Measurements from ENCODE around the gene TMEM106C.
A peak's percentile ranks its signal among the peaks of the same experiment; 100 is the strongest.

Gene TMEM106C

GRCh38 chr12:47986291-47986660 lies 22.9 kb downstream of the TMEM106C start:
- Histone ChIP-seq H3K79me1 (ENCODE audit: low read length) (peaks cover 19% of the 10 kb centered on the region), H2AK5ac (ENCODE audit: low read length) (no peak overlapping the region), H3K4me2 (ENCODE audit: low read length) (no peak overlapping the region), H3K27ac (ENCODE audit: low read depth, low read length) (no peak overlapping the region), H2BK5ac (ENCODE audit: low read depth, low read length, poor library complexity) (peak overlapping the region; percentile 9), H3K27me3 (ENCODE audit: insufficient read depth, low read length) (no peaks in the 10 kb centered on the region), H3K14ac (ENCODE audit: low read length) (no peak overlapping the region), H4K12ac (ENCODE audit: low read depth, low read length) (no peak overlapping the region), H3K9me3 (ENCODE audit: insufficient read depth, low read depth, low read length) (peaks cover 6% of the 10 kb centered on the region), H2BK120ac (ENCODE audit: insufficient read depth, low read length, poor library complexity) (no peak overlapping the region), H3K9ac (ENCODE audit: low read length) (no peak overlapping the region), H3K36me3 (ENCODE audit: control insufficient read depth in 1 of 2, insufficient read depth in 2 of 2, low read length in 2 of 2) (peaks cover 68 to 75% of the 10 kb centered on the region in 2 experiments), H2BK12ac (ENCODE audit: low read length) (peak overlapping the region; percentile 32), H3K18ac (ENCODE audit: low read length) (no peak overlapping the region), H3K79me2 (ENCODE audit: control insufficient read depth, insufficient read depth, low read length, poor library complexity) (peaks cover 2% of the 10 kb centered on the region), H4K91ac (ENCODE audit: low read depth, low read length) (peak overlapping the region; percentile 13), H2AFZ (ENCODE audit: insufficient read depth, low read length, poor library complexity) (no peak overlapping the region), H3K23ac (ENCODE audit: low read length) (no peak overlapping the region), H3K4ac (ENCODE audit: low read depth, low read length) (no peak overlapping the region), H4K8ac (ENCODE audit: low read depth, low read length) (no peak overlapping the region), H3K4me1 (ENCODE audit: control insufficient read depth in 1 of 2, insufficient read depth in 2 of 2, low read length in 2 of 2) (peaks cover 18 to 23% of the 10 kb centered on the region in 2 experiments), H3K4me3 (ENCODE audit: low read depth, low read length) (no peak overlapping the region)
- no CpG with 5 or more reads among the region's 8 CpGs for WGBS (ENCODE audit: extremely low coverage, insufficient coverage, insufficient read length)
- DNase-seq, result no peak

- WGBS (ENCODE audit: extremely low coverage, insufficient coverage, insufficient read length), result no CpG with 5 or more reads among the region's 5 CpGs
- H3K27ac ChIP-seq (ENCODE audit: low read depth, low read length), result no peak overlapping the region
- H3K79me1 ChIP-seq (ENCODE audit: low read length), result peaks cover 19% of the 10 kb centered on the region
- peaks cover 6% of the 10 kb centered on the region for H3K9me3 ChIP-seq (ENCODE audit: insufficient read depth, low read depth, low read length)
- H2BK12ac ChIP-seq (ENCODE audit: low read length), result peak overlapping the region; percentile 34
- H3K23ac ChIP-seq (ENCODE audit: low read length), result no peak overlapping the region
- peak overlapping the region; percentile 1 for H2AK5ac ChIP-seq (ENCODE audit: low read length)
- no peak overlapping the region for H2BK120ac ChIP-seq (ENCODE audit: insufficient read depth, low read length, poor library complexity)
- H4K8ac ChIP-seq (ENCODE audit: low read depth, low read length), result no peak overlapping the region
- peaks cover 20 to 23% of the 10 kb centered on the region in 2 experiments for H3K4me1 ChIP-seq (ENCODE audit: control insufficient read depth in 1 of 2, insufficient read depth in 2 of 2, low read length in 2 of 2)
- H3K4ac ChIP-seq (ENCODE audit: low read depth, low read length), result no peak overlapping the region
- H4K91ac ChIP-seq (ENCODE audit: low read depth, low read length), result peak overlapping the region; percentile 52
- peak overlapping the region; percentile 9 for H2BK5ac ChIP-seq (ENCODE audit: low read depth, low read length, poor library complexity)
- H3K4me2 ChIP-seq (ENCODE audit: low read length), result no peak overlapping the region
- peaks cover 2% of the 10 kb centered on the region for H3K79me2 ChIP-seq (ENCODE audit: control insufficient read depth, insufficient read depth, low read length, poor library complexity)
- peak overlapping the region; percentile 1 for H3K14ac ChIP-seq (ENCODE audit: low read length)
- H3K9ac ChIP-seq (ENCODE audit: low read length), result no peak overlapping the region
- no peak overlapping the region for H3K4me3 ChIP-seq (ENCODE audit: low read depth, low read length)
- no peak overlapping the region for H4K12ac ChIP-seq (ENCODE audit: low read depth, low read length)
- H3K27me3 ChIP-seq (ENCODE audit: insufficient read depth, low read length), result no peaks in the 10 kb centered on the region
- H3K36me3 ChIP-seq (ENCODE audit: control insufficient read depth in 1 of 2, insufficient read depth in 2 of 2, low read length in 2 of 2), result peaks cover 67 to 73% of the 10 kb centered on the region in 2 experiments
- no peak overlapping the region for H3K18ac ChIP-seq (ENCODE audit: low read length)
- H2AFZ ChIP-seq (ENCODE audit: insufficient read depth, low read length, poor library complexity), result no peak overlapping the region
- DNase-seq, result no peak
These were observed 23.4 kb downstream of the TMEM106C start for GRCh38 chr12:47986832-47987231.

- no CpG with 5 or more reads among the region's 14 CpGs for WGBS (ENCODE audit: extremely low coverage, insufficient coverage, insufficient read length)
- Histone ChIP-seq H4K91ac (ENCODE audit: low read depth, low read length) (peak overlapping the region; percentile 52), H3K4ac (ENCODE audit: low read depth, low read length) (no peak overlapping the region), H3K4me1 (ENCODE audit: control insufficient read depth in 1 of 2, insufficient read depth in 2 of 2, low read length in 2 of 2) (peaks cover 20 to 23% of the 10 kb centered on the region in 2 experiments), H3K27me3 (ENCODE audit: insufficient read depth, low read length) (no peaks in the 10 kb centered on the region), H3K79me2 (ENCODE audit: control insufficient read depth, insufficient read depth, low read length, poor library complexity) (peaks cover 2% of the 10 kb centered on the region), H3K4me2 (ENCODE audit: low read length) (no peak overlapping the region), H2BK12ac (ENCODE audit: low read length) (peak overlapping the region; percentile 34), H2AK5ac (ENCODE audit: low read length) (peak overlapping the region; percentile 8), H3K9me3 (ENCODE audit: insufficient read depth, low read depth, low read length) (peaks cover 6% of the 10 kb centered on the region), H3K23ac (ENCODE audit: low read length) (no peak overlapping the region), H2BK120ac (ENCODE audit: insufficient read depth, low read length, poor library complexity) (peak overlapping the region; percentile 27), H4K12ac (ENCODE audit: low read depth, low read length) (no peak overlapping the region), H3K36me3 (ENCODE audit: control insufficient read depth in 1 of 2, insufficient read depth in 2 of 2, low read length in 2 of 2) (peaks cover 62 to 66% of the 10 kb centered on the region in 2 experiments), H3K14ac (ENCODE audit: low read length) (peak overlapping the region; percentile 18), H3K9ac (ENCODE audit: low read length) (no peak overlapping the region), H2AFZ (ENCODE audit: insufficient read depth, low read length, poor library complexity) (no peak overlapping the region), H2BK5ac (ENCODE audit: low read depth, low read length, poor library complexity) (peak overlapping the region; percentile 60), H3K27ac (ENCODE audit: low read depth, low read length) (peak overlapping the region; percentile 73), H3K18ac (ENCODE audit: low read length) (peak overlapping the region; percentile 80), H3K79me1 (ENCODE audit: low read length) (peaks cover 19% of the 10 kb centered on the region), H4K8ac (ENCODE audit: low read depth, low read length) (peak overlapping the region; percentile 1), H3K4me3 (ENCODE audit: low read depth, low read length) (no peak overlapping the region)
- DNase-seq, result no peak
These were observed 24.1 kb downstream of the TMEM106C start for GRCh38 chr12:47987411-47988072.

- H2BK12ac ChIP-seq (ENCODE audit: low read length), result peak overlapping the region; percentile 78
- H2AK5ac ChIP-seq (ENCODE audit: low read length), result peak overlapping the region; percentile 51
- H3K4me2 ChIP-seq (ENCODE audit: low read length), result peak overlapping the region; percentile 14
- H2BK120ac ChIP-seq (ENCODE audit: insufficient read depth, low read length, poor library complexity), result peak overlapping the region; percentile 94
- peaks cover 55 to 63% of the 10 kb centered on the region in 2 experiments for H3K36me3 ChIP-seq (ENCODE audit: control insufficient read depth in 1 of 2, insufficient read depth in 2 of 2, low read length in 2 of 2)
- peaks cover 19% of the 10 kb centered on the region for H3K79me1 ChIP-seq (ENCODE audit: low read length)
- peaks cover 6% of the 10 kb centered on the region for H3K9me3 ChIP-seq (ENCODE audit: insufficient read depth, low read depth, low read length)
- H3K18ac ChIP-seq (ENCODE audit: low read length), result peak overlapping the region; percentile 80
- H3K4ac ChIP-seq (ENCODE audit: low read depth, low read length), result peak overlapping the region; percentile 5
- H3K9ac ChIP-seq (ENCODE audit: low read length), result no peak overlapping the region
- H3K14ac ChIP-seq (ENCODE audit: low read length), result peak overlapping the region; percentile 89
- peak overlapping the region; percentile 90 for H2BK5ac ChIP-seq (ENCODE audit: low read depth, low read length, poor library complexity)
- WGBS (ENCODE audit: extremely low coverage, insufficient coverage, insufficient read length), result no CpG with 5 or more reads among the region's 15 CpGs
- H3K4me3 ChIP-seq (ENCODE audit: low read depth, low read length), result no peak overlapping the region
- no peaks in the 10 kb centered on the region for H3K27me3 ChIP-seq (ENCODE audit: insufficient read depth, low read length)
- H4K91ac ChIP-seq (ENCODE audit: low read depth, low read length), result peak overlapping the region; percentile 97
- peaks cover 2% of the 10 kb centered on the region for H3K79me2 ChIP-seq (ENCODE audit: control insufficient read depth, insufficient read depth, low read length, poor library complexity)
- H4K8ac ChIP-seq (ENCODE audit: low read depth, low read length), result peak overlapping the region; percentile 43
- peak overlapping the region; percentile 87 for H3K27ac ChIP-seq (ENCODE audit: low read depth, low read length)
- H3K23ac ChIP-seq (ENCODE audit: low read length), result no peak overlapping the region
- peak overlapping the region; percentile 34 for H4K12ac ChIP-seq (ENCODE audit: low read depth, low read length)
- H2AFZ ChIP-seq (ENCODE audit: insufficient read depth, low read length, poor library complexity), result peak overlapping the region; percentile 64
- DNase-seq, result no peak
- H3K4me1 ChIP-seq (ENCODE audit: control insufficient read depth in 1 of 2, insufficient read depth in 2 of 2, low read length in 2 of 2), result peaks cover 20 to 23% of the 10 kb centered on the region in 2 experiments
These were observed 25.0 kb downstream of the TMEM106C start for GRCh38 chr12:47988073-47989022.
